K562 (cell line): ENCODE results near the gene CMTR2. TPM values are rescaled to one million over a fixed set of nuclear protein-coding genes. Genes with fewer than 3 reads are reported as not detected.

Source experiments
- ATF7 ChIP-seq: fragments of 450-650 bp; IDR thresholded peaks from 2 replicates; pipeline ENCODE4 v1.7.1; 2014; ENCODE audit warnings: mild to moderate bottlenecking, moderate library complexity
- FOXK1 ChIP-seq: sonication (generic); formaldehyde crosslinking; IDR thresholded peaks from 2 replicates; pipeline ENCODE4 v1.8.0; 2022; ENCODE audit warnings: missing genetic modification reagents, mild to moderate bottlenecking, borderline replicate concordance
- RAD21 ChIP-seq, 2 experiments: fragments of 250-450 bp in 1 of 2; fragments of 450-650 bp in 1 of 2; sonication (Bioruptor Pico) in 1 of 2; formaldehyde crosslinking in 1 of 2; IDR thresholded peaks in 1 of 2; conservative IDR thresholded peaks in 1 of 2; 2 replicates each; pipeline versions ENCODE4 v1.4.0 to v1.8.0; 2020 to 2022; ENCODE audit warnings: mild to moderate bottlenecking in 2 of 2, moderate library complexity in 1 of 2
- REST ChIP-seq, 2 experiments: fragments of 450-650 bp; formaldehyde crosslinking in 1 of 2; IDR thresholded peaks; 2 replicates each; pipeline versions ENCODE4 v1.4.0 to v1.6.1; 2014 to 2020; ENCODE audit warnings: mild to moderate bottlenecking in 2 of 2, borderline replicate concordance in 1 of 2, low read depth in 1 of 2
- ZBTB7A ChIP-seq: IDR thresholded peaks from 2 replicates; pipeline ENCODE4 v1.6.1; 2011; ENCODE audit warnings: low read depth, mild to moderate bottlenecking, low read length, moderate library complexity, borderline replicate concordance; ENCODE audit not compliant: control insufficient read depth
- polyA plus RNA-seq, 8 experiments: library from polyadenylated mRNA; depleted of rRNA in 4 of 8; stranded (reverse) in 5 of 8; unstranded in 3 of 8; fragments of >200 nt; fragmentation: Nextera tagmentation in 2 of 8; fragmentation: Illumina TruSeq in 1 of 8; extraction: Ambion mirVana in 2 of 8; extraction: Trizol in 1 of 8; gene quantifications; 2 replicates each; pipeline versions ENCODE4 v1.2.1 to v1.2.3, GENCODE V29; 2011 to 2014; ENCODE audit warnings: inconsistent platforms in 1 of 8, missing spikeins in 1 of 8
- total RNA-seq, 7 experiments: library from RNA; depleted of rRNA in 6 of 7; stranded (reverse); fragments of >200 nt in 6 of 7; fragmentation: Illumina TruSeq in 2 of 7; extraction: Trizol in 2 of 7; gene quantifications; 2 replicates each; pipeline versions ENCODE4 v1.2.1 to v1.2.3, GENCODE V29; 2011 to 2021; ENCODE audit warnings: low replicate concordance in 1 of 7
- TF ChIP-seq, protein P1 (sequence below): sonication (generic); formaldehyde crosslinking; IDR thresholded peaks from 2 replicates; pipeline ENCODE4 v1.8.0; 2022; ENCODE audit warnings: missing genetic modification reagents, mild to moderate bottlenecking, borderline replicate concordance
- TF ChIP-seq, protein P2 (sequence below): fragments of 250-450 bp; sonication (Bioruptor Pico); IDR thresholded peaks from 2 replicates; pipeline ENCODE4 v1.4.0; 2020; ENCODE audit warnings: mild to moderate bottlenecking

Gene CMTR2
- total and polyA plus RNA-seq, 9 of the 15 experiments (the other 6 are each of a cell fraction or from before 2014, with no cell fraction given) = 4.6 to 24.8 (median 12.7) TPM

DNA sequence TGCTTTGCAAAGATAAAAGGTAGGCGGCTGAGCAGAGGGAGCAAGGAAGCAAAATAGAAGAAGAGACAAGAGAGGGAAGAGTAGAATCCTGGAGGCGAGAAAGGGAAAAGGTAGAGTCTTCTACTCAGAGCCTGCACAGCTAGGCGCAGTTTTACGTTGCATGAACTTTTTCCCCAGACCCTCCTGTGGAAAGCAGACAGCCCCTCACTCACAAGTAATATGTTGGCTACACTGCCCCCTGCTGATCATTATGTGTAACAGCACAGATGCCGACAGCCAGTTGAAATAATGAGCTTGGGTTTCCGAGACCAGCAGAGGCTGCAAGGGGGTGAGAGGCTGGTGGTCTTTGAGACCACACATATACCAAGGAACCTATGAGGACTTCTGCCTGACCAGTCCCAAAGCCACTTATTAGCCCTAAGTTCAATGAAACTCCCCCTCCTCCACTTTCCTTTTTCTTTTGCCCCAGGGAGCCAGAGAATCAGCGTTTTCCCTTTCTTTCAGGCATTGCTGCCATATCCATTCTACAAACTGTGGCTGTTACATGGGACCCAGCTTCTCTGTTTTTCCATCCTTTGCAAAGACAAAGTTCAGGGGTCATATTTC, 22.5 kb upstream of the CMTR2 start (continued):
- TF ChIP-seq REST (IDR thresholded peaks at IDR 0.05; ENCODE audit: borderline replicate concordance) = peak; percentile 84
- no peak for TF ChIP-seq REST (CRISPR knock-in tag; IDR thresholded peaks at IDR 0.05; ENCODE audit: low read depth)
- TF ChIP-seq RAD21 (CRISPR knock-in tag; conservative IDR thresholded peaks at IDR 0.05 in 1 of 2, IDR thresholded peaks at IDR 0.05 in 1 of 2) = peak; percentile 81 to 90
- TF ChIP-seq FOXK1 = no peak
- TF ChIP-seq ZBTB7A = peak; percentile 54; the same call in 1 of the 2 replicates
- TF ChIP-seq, protein P1, sequence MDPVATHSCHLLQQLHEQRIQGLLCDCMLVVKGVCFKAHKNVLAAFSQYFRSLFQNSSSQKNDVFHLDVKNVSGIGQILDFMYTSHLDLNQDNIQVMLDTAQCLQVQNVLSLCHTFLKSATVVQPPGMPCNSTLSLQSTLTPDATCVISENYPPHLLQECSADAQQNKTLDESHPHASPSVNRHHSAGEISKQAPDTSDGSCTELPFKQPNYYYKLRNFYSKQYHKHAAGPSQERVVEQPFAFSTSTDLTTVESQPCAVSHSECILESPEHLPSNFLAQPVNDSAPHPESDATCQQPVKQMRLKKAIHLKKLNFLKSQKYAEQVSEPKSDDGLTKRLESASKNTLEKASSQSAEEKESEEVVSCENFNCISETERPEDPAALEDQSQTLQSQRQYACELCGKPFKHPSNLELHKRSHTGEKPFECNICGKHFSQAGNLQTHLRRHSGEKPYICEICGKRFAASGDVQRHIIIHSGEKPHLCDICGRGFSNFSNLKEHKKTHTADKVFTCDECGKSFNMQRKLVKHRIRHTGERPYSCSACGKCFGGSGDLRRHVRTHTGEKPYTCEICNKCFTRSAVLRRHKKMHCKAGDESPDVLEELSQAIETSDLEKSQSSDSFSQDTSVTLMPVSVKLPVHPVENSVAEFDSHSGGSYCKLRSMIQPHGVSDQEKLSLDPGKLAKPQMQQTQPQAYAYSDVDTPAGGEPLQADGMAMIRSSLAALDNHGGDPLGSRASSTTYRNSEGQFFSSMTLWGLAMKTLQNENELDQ (CRISPR knock-in tag) = no peak
- no peak for TF ChIP-seq ATF7
- TF ChIP-seq, protein P2, sequence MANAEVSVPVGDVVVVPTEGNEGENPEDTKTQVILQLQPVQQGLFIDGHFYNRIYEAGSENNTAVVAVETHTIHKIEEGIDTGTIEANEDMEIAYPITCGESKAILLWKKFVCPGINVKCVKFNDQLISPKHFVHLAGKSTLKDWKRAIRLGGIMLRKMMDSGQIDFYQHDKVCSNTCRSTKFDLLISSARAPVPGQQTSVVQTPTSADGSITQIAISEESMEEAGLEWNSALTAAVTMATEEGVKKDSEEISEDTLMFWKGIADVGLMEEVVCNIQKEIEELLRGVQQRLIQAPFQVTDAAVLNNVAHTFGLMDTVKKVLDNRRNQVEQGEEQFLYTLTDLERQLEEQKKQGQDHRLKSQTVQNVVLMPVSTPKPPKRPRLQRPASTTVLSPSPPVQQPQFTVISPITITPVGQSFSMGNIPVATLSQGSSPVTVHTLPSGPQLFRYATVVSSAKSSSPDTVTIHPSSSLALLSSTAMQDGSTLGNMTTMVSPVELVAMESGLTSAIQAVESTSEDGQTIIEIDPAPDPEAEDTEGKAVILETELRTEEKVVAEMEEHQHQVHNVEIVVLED = no peak
- TF ChIP-seq, all 486 proteins: peak for 6
